ENCODE data around the gene MFAP3L. TPM values are rescaled to one million over a fixed set of nuclear protein-coding genes. Genes with fewer than 3 reads are reported as not detected.

The MFAP3L gene
- total RNA-seq, 1 experiment from 2014 or later = 6.2 TPM

DNA sequence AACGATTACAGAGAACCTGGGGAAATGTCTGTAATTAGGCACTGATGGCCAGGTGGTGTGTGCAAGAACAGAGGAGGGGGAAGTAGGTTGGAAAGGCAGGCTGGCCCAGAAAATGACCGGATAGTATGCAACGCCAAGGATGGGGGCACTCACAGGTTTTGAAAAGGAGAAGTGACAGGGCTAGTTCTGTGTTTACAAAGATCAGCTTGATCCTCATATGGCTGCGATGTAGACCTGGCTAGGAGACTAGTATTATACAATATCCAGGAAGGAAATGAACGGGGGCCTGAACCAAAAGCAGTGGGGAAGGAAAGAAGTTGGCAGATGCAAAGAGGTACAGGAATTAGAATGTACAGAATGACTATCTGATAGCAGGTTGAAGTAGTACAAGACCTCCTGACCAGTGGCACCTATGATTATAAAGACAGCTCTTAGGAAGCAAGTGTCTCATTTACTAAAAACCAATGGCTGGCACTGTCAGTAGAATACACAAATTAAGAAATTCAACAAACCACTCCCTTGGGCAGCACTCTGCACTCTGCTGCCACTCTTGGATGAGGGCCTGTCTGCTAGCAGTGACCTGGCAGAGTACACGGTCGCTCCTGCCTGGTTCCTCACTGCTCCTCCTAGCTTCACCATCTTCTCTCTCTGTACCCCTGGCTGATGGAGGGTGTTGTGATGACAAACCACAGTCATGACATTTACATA lies 14.1 kb downstream of the MFAP3L start:
- Histone ChIP-seq H3F3A (ENCODE audit: insufficient read depth, low read depth) (no peaks in the 10 kb centered on the region), H3K79me2 (ENCODE audit: low read depth) (no peaks in the 10 kb centered on the region), H3K9me2 (ENCODE audit: insufficient read depth) (no peaks in the 10 kb centered on the region), H3K36me3 (ENCODE audit: low read depth) (no peaks in the 10 kb centered on the region), H3K9me3 (ENCODE audit: insufficient read depth, low read depth) (no peaks in the 10 kb centered on the region), H3K27ac (no peak overlapping the region), H3K4me3 (no peak overlapping the region), H4K20me1 (ENCODE audit: insufficient read depth) (no peaks in the 10 kb centered on the region), H3K4me2 (no peak overlapping the region), H3K4me1 (replicated peaks; ENCODE audit: insufficient read depth) (no peaks in the 10 kb centered on the region), H2AFZ (no peak overlapping the region), H3K27me3 (ENCODE audit: insufficient read depth, low read depth) (no peaks in the 10 kb centered on the region)
- BruUV-seq (replicated peaks) = no TSS peak
- ChIA-PET CTCF (no interaction called here), POLR2A (ENCODE audit: unreplicated experiment) (interaction anchor here (0.6 to 0.7 kb wide), 2 partner anchors 400 to 1084 kb away, joined by 3 to 6 read pairs; no protein-coding TSS in a partner anchor)
- intact Hi-C loops (cut with micrococcal nuclease; ENCODE audit: unreplicated experiment) = no loop called here
- DNase-seq = no peak
- no peak for TF ChIP-seq EZH2 (IDR thresholded peaks at IDR 0.05; ENCODE audit: low read depth)
- no peak for TF ChIP-seq CTCF (conservative IDR thresholded peaks at IDR 0.05)

DNA sequence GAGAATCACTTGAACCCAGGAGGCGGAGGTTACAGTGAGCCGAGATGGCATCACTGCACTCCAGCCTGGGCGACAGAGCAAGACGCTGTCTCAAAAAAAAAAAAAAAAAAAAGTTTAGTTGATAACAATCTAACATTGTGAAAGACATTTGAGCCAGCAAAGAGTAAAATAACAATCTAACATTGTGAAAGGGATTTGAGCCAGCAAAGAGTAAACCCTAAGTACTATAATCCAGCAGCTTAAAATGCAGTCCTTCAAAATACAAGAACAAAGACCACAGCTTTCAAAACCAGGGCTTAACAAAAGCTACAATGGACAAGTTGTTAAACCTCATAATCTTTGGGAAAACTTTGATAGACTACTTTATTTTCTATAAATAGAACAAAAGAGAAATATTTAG lies 16.9 kb downstream of the MFAP3L start:
- Histone ChIP-seq H2AFZ (no peak overlapping the region), H3K36me3 (ENCODE audit: low read depth) (no peaks in the 10 kb centered on the region), H3K9me2 (ENCODE audit: insufficient read depth) (no peaks in the 10 kb centered on the region), H3K27ac (no peak overlapping the region), H4K20me1 (ENCODE audit: insufficient read depth) (no peaks in the 10 kb centered on the region), H3K27me3 (ENCODE audit: insufficient read depth, low read depth) (no peaks in the 10 kb centered on the region), H3K4me2 (no peak overlapping the region), H3K4me1 (replicated peaks; ENCODE audit: insufficient read depth) (no peaks in the 10 kb centered on the region), H3K9me3 (ENCODE audit: insufficient read depth, low read depth) (no peaks in the 10 kb centered on the region), H3F3A (ENCODE audit: insufficient read depth, low read depth) (no peaks in the 10 kb centered on the region), H3K79me2 (ENCODE audit: low read depth) (no peaks in the 10 kb centered on the region), H3K4me3 (no peak overlapping the region)
- no peak for DNase-seq
- ChIA-PET CTCF (no interaction called here), POLR2A (ENCODE audit: unreplicated experiment) (no interaction called here)
- TF ChIP-seq CTCF (conservative IDR thresholded peaks at IDR 0.05) (no peak), EZH2 (IDR thresholded peaks at IDR 0.05; ENCODE audit: low read depth) (no peak)
- intact Hi-C loops (cut with micrococcal nuclease; ENCODE audit: unreplicated experiment) = no loop called here
- BruUV-seq (replicated peaks) = no TSS peak

- no peaks in the 10 kb centered on the region for H3F3A ChIP-seq (ENCODE audit: insufficient read depth, low read depth)
- POLR2A ChIA-PET (ENCODE audit: unreplicated experiment) = no interaction called here
- intact Hi-C loops (cut with micrococcal nuclease; ENCODE audit: unreplicated experiment) = loop anchor here (1.0 kb wide), 1 partner anchor 198 kb away; no protein-coding TSS in a partner anchor
Observed at GRCh38 chr4:170008801-170009200, 17.4 kb downstream of the MFAP3L start.

More at GRCh38 chr4:170008801-170009200, 17.4 kb downstream of the MFAP3L start:
- Histone ChIP-seq H3K9me2 (ENCODE audit: insufficient read depth) (no peaks in the 10 kb centered on the region), H3K9me3 (ENCODE audit: insufficient read depth, low read depth) (no peaks in the 10 kb centered on the region), H3K36me3 (ENCODE audit: low read depth) (no peaks in the 10 kb centered on the region), H3K27ac (no peak overlapping the region), H4K20me1 (ENCODE audit: insufficient read depth) (no peaks in the 10 kb centered on the region), H2AFZ (no peak overlapping the region), H3K79me2 (ENCODE audit: low read depth) (no peaks in the 10 kb centered on the region), H3K4me3 (no peak overlapping the region), H3K27me3 (ENCODE audit: insufficient read depth, low read depth) (no peaks in the 10 kb centered on the region), H3K4me2 (no peak overlapping the region), H3K4me1 (replicated peaks; ENCODE audit: insufficient read depth) (no peaks in the 10 kb centered on the region)
- no peak for DNase-seq
- no TSS peak for BruUV-seq (replicated peaks)
- TF ChIP-seq EZH2 (IDR thresholded peaks at IDR 0.05; ENCODE audit: low read depth) (no peak), CTCF (conservative IDR thresholded peaks at IDR 0.05) (no peak)
- CTCF ChIA-PET = no interaction called here
